GM12864 (cell line): ENCODE measurements around the gene DNAAF8.

ENCODE experiments used
- DNase-seq: peaks from one replicate; pipeline ENCODE4 v3.0.0-alpha.2; 2011; ENCODE audit warnings: low read depth
- H3K4me3 ChIP-seq: 2 replicates; pipeline ENCODE4 v1.5.1; 2011; ENCODE audit warnings: mild to moderate bottlenecking, low read depth, low read length, control low read depth
- CTCF ChIP-seq: IDR thresholded peaks from 2 replicates; pipeline ENCODE4 v1.5.1; 2011; ENCODE audit warnings: low read depth, mild to moderate bottlenecking, moderate library complexity, low read length, control low read depth, inconsistent platforms; ENCODE audit errors: missing control alignments

DNAAF8 gene

GRCh38 chr16:4713663-4714501, 20.5 kb upstream of the DNAAF8 start:
- no peak for TF ChIP-seq CTCF
- no peak overlapping the region for H3K4me3 ChIP-seq
- DNase-seq: no peak

- no peak for TF ChIP-seq CTCF
- DNase-seq: no peak
- no peak overlapping the region for H3K4me3 ChIP-seq
Measured at GRCh38 chr16:4714996-4715395, 19.3 kb upstream of the DNAAF8 start.

GRCh38 chr16:4718466-4718865, 15.9 kb upstream of the DNAAF8 start:
- TF ChIP-seq CTCF: no peak
- H3K4me3 ChIP-seq: no peak overlapping the region
- no peak for DNase-seq

GRCh38 chr16:4723071-4723767, 11.1 kb upstream of the DNAAF8 start:
- TF ChIP-seq CTCF: no peak
- no peak for DNase-seq
- H3K4me3 ChIP-seq: no peak overlapping the region

GRCh38 chr16:4724661-4725270, 9.6 kb upstream of the DNAAF8 start:
- no peak overlapping the region for H3K4me3 ChIP-seq
- TF ChIP-seq CTCF: no peak
- DNase-seq: no peak

GRCh38 chr16:4726616-4727015, 7.7 kb upstream of the DNAAF8 start:
- no peak for DNase-seq
- no peak for TF ChIP-seq CTCF
- no peak overlapping the region for H3K4me3 ChIP-seq
